DOHH2 (cell line): ENCODE measurements around the gene KCNN3.

Experiments
- EZH2phosphoT487 ChIP-seq: fragments of 200-600 bp; sonication (generic); IDR thresholded peaks from 2 replicates; pipeline ENCODE4 v1.6.1; 2017; ENCODE audit warnings: borderline replicate concordance, mild to moderate bottlenecking, antibody characterized with exemption, low read length, moderate library complexity, mixed read lengths
- TF ChIP-seq, protein P1 (sequence below): fragments of 200-600 bp; sonication (generic); IDR thresholded peaks from one replicate; pipeline ENCODE4 v1.5.1; 2014; ENCODE audit warnings: antibody characterized with exemption, mild to moderate bottlenecking, low read depth, low read length; ENCODE audit not compliant: poor library complexity, severe bottlenecking

- TF ChIP-seq, protein P1, sequence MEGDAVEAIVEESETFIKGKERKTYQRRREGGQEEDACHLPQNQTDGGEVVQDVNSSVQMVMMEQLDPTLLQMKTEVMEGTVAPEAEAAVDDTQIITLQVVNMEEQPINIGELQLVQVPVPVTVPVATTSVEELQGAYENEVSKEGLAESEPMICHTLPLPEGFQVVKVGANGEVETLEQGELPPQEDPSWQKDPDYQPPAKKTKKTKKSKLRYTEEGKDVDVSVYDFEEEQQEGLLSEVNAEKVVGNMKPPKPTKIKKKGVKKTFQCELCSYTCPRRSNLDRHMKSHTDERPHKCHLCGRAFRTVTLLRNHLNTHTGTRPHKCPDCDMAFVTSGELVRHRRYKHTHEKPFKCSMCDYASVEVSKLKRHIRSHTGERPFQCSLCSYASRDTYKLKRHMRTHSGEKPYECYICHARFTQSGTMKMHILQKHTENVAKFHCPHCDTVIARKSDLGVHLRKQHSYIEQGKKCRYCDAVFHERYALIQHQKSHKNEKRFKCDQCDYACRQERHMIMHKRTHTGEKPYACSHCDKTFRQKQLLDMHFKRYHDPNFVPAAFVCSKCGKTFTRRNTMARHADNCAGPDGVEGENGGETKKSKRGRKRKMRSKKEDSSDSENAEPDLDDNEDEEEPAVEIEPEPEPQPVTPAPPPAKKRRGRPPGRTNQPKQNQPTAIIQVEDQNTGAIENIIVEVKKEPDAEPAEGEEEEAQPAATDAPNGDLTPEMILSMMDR = no peak
- no peak for TF ChIP-seq EZH2phosphoT487
Observed at GRCh38 chr1:154873321-154873950, 3.4 kb upstream of the KCNN3 start.
